Measurements from ENCODE around the gene COL27A1. TPM values are rescaled to one million over a fixed set of nuclear protein-coding genes. Genes with fewer than 3 reads are reported as not detected.

The COL27A1 gene
- total and polyA plus RNA-seq, 2 donors from 2014 or later = 13.6 to 45.6 TPM

GRCh38 chr9:114312513-114312875 lies 157.2 kb downstream of the COL27A1 start:
- Histone ChIP-seq H3K9me3 (ENCODE audit: control insufficient read depth in 2 of 3, insufficient read depth in 1 of 3, low read length in 3 of 3) (no peaks in the 10 kb centered on the region), H3K27ac (ENCODE audit: low read depth in 2 of 2, low read length in 2 of 2) (no peak overlapping the region), H3K36me3 (ENCODE audit: control insufficient read depth in 2 of 3, insufficient read depth in 3 of 3, low read length in 3 of 3) (peaks cover 0 to 3% (median 0%) of the 10 kb centered on the region in 3 donors), H3K9ac (ENCODE audit: low read length in 3 of 3) (no peak overlapping the region), H3K4me1 (ENCODE audit: control insufficient read depth in 2 of 3, insufficient read depth in 2 of 3, low read depth in 1 of 3, low read length in 3 of 3) (no peaks in the 10 kb centered on the region), H3K27me3 (ENCODE audit: control insufficient read depth, insufficient read depth, low read length) (no peaks in the 10 kb centered on the region), H3K4me3 (ENCODE audit: low read length in 3 of 3) (no peak overlapping the region)
- no peak for FAIRE-seq
- peak in 2 of 5 donors; percentile 19 to 25 for DNase-seq
- intact Hi-C loops (cut with DNase I) = no loop called here
- no peak for TF ChIP-seq CTCF (IDR thresholded peaks at IDR 0.05; ENCODE audit: borderline replicate concordance, extremely low read depth, insufficient read depth)

DNA sequence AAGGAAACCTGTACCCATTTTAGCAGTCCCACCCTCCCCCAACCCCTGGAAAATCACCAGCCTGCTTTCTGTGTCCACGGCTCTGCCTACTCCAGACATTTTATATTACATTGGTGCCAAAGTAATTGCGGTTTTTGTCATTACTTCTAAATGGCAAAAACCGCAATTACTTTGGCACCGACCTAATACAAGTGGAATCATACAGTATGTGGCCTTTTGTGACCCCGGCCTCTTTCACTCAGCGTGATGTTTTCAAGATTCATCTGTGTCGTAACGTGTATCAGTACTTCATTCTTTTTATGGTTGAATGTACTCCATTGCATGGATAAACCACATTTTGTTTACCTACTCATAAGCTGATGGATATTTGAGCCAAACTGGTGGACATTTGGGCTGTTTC lies 157.8 kb downstream of the COL27A1 start:
- H3K4me1 ChIP-seq (ENCODE audit: control insufficient read depth in 2 of 3, insufficient read depth in 2 of 3, low read depth in 1 of 3, low read length in 3 of 3) = no peaks in the 10 kb centered on the region
- no peak overlapping the region for H3K4me3 ChIP-seq (ENCODE audit: low read length in 3 of 3)
- H3K9ac ChIP-seq (ENCODE audit: low read length in 3 of 3) = no peak overlapping the region
- TF ChIP-seq CTCF (IDR thresholded peaks at IDR 0.05; ENCODE audit: borderline replicate concordance, extremely low read depth, insufficient read depth) = no peak
- intact Hi-C loops (cut with DNase I) = no loop called here
- no peaks in the 10 kb centered on the region for H3K27me3 ChIP-seq (ENCODE audit: control insufficient read depth, insufficient read depth, low read length)
- H3K36me3 ChIP-seq (ENCODE audit: control insufficient read depth in 2 of 3, insufficient read depth in 3 of 3, low read length in 3 of 3) = peaks cover 0 to under 1% (median 0%) of the 10 kb centered on the region in 3 donors
- no peak for FAIRE-seq
- H3K27ac ChIP-seq (ENCODE audit: low read depth in 2 of 2, low read length in 2 of 2) = no peak overlapping the region
- no peaks in the 10 kb centered on the region for H3K9me3 ChIP-seq (ENCODE audit: control insufficient read depth in 2 of 3, insufficient read depth in 1 of 3, low read length in 3 of 3)
- no peak for DNase-seq

DNA sequence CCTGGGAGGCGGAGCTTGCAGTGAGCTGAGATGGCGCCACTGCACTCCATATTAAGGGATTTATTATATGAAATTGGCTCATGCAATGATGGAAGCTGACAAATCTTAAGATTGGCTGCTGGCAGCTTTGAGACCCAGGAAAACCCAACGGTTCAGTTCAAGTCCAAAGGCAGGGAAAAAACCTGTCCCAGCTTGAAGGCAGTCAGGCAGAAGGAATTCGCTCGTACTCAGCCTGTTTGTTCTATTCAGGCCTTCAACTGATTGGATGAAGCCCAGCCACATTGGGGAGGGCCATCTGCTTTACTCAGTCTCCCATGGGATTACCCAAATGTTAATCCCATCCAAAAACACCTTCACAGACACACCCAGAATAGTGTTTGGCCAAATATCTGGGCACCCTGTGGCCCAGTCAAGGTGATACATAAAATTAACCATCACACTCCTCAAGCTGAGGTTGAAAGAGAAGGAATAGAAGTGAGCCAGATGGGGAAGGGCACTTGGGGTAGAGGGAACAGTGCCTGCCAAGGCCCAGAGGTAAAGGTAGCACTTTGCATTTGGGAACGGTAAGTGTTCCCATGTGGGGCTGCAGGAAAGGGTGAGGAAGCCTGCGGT lies 159.0 kb downstream of the COL27A1 start:
- Histone ChIP-seq H3K9me3 (ENCODE audit: control insufficient read depth in 2 of 3, insufficient read depth in 1 of 3, low read length in 3 of 3) (no peaks in the 10 kb centered on the region), H3K9ac (ENCODE audit: low read length in 3 of 3) (no peak overlapping the region), H3K4me3 (ENCODE audit: low read length in 3 of 3) (no peak overlapping the region), H3K36me3 (ENCODE audit: control insufficient read depth in 2 of 3, insufficient read depth in 3 of 3, low read length in 3 of 3) (no peaks in the 10 kb centered on the region), H3K27me3 (ENCODE audit: control insufficient read depth, insufficient read depth, low read length) (no peaks in the 10 kb centered on the region), H3K27ac (ENCODE audit: low read depth in 2 of 2, low read length in 2 of 2) (no peak overlapping the region), H3K4me1 (ENCODE audit: control insufficient read depth in 2 of 3, insufficient read depth in 2 of 3, low read depth in 1 of 3, low read length in 3 of 3) (no peaks in the 10 kb centered on the region)
- intact Hi-C loops (cut with DNase I) = no loop called here
- no peak for FAIRE-seq
- peak in 2 of 5 donors; percentile 4 for DNase-seq
- TF ChIP-seq CTCF (IDR thresholded peaks at IDR 0.05; ENCODE audit: borderline replicate concordance, extremely low read depth, insufficient read depth) = no peak

Measured in kidney (tissue), 14 donors.